HepG2 (cell line): ENCODE measurements around the gene SERINC4. TPM values are rescaled to one million over a fixed set of nuclear protein-coding genes. Genes with fewer than 3 reads are reported as not detected.

Experiments used
- AKAP8 ChIP-seq: sonication (generic); formaldehyde crosslinking; IDR thresholded peaks from 2 replicates; pipeline ENCODE4 v1.5.1; 2020; ENCODE audit warnings: mild to moderate bottlenecking, missing genetic modification reagents
- ATF2 ChIP-seq: sonication (generic); formaldehyde crosslinking; IDR thresholded peaks from 2 replicates; pipeline ENCODE4 v1.4.0; 2020; ENCODE audit warnings: missing genetic modification reagents
- CEBPG ChIP-seq: IDR thresholded peaks from 2 replicates; pipeline ENCODE4 v1.6.1; 2016
- GMEB2 ChIP-seq: IDR thresholded peaks from 2 replicates; pipeline ENCODE4 v1.6.1; 2016; ENCODE audit warnings: missing biosample characterization, missing genetic modification reagents, low read depth
- HMGXB4 ChIP-seq, 2 experiments: sonication (generic) in 1 of 2; formaldehyde crosslinking in 1 of 2; IDR thresholded peaks; 2 replicates each; pipeline versions ENCODE4 v1.4.0 to v1.6.1; 2018 to 2020; ENCODE audit warnings: missing genetic modification reagents in 2 of 2, borderline replicate concordance in 1 of 2, low read depth in 1 of 2, mild to moderate bottlenecking in 1 of 2, missing biosample characterization in 1 of 2
- HNRNPK ChIP-seq: fragments of 200-400 bp; formaldehyde crosslinking; IDR thresholded peaks from 2 replicates; pipeline ENCODE4 v1.6.1; 2018; ENCODE audit warnings: low read length, low read depth, moderate library complexity, mild to moderate bottlenecking; ENCODE audit not compliant: poor library complexity, severe bottlenecking
- KLF11 ChIP-seq: IDR thresholded peaks from 2 replicates; pipeline ENCODE4 v1.6.1; 2016; ENCODE audit warnings: missing compliant biosample characterization
- LCORL ChIP-seq, 2 experiments: fragments of 450-650 bp in 1 of 2; sonication (generic) in 1 of 2; formaldehyde crosslinking in 1 of 2; IDR thresholded peaks; 2 replicates each; pipeline versions ENCODE4 v1.5.0 to v1.6.1; 2017 to 2020; ENCODE audit warnings: antibody characterized with exemption in 1 of 2, missing genetic modification reagents in 1 of 2
- NFYB ChIP-seq: sonication (generic); formaldehyde crosslinking; IDR thresholded peaks from 2 replicates; pipeline ENCODE4 v1.4.0; 2020; ENCODE audit warnings: missing genetic modification reagents
- POGZ ChIP-seq: sonication (generic); formaldehyde crosslinking; IDR thresholded peaks from 2 replicates; pipeline ENCODE4 v1.4.0; 2020; ENCODE audit warnings: mild to moderate bottlenecking, missing genetic modification reagents
- SRSF9 ChIP-seq: fragments of 200-400 bp; formaldehyde crosslinking; IDR thresholded peaks from 2 replicates; pipeline ENCODE4 v1.6.1; 2018; ENCODE audit warnings: borderline replicate concordance, mild to moderate bottlenecking, low read depth, low read length; ENCODE audit not compliant: insufficient read depth, poor library complexity, severe bottlenecking
- TRIM22 ChIP-seq: fragments of 450-650 bp; IDR thresholded peaks from 2 replicates; pipeline ENCODE4 v1.6.1; 2017
- YEATS2 ChIP-seq: sonication (generic); formaldehyde crosslinking; IDR thresholded peaks from 2 replicates; pipeline ENCODE4 v1.4.0; 2020; ENCODE audit warnings: missing genetic modification reagents, borderline replicate concordance
- ZBTB3 ChIP-seq: sonication (generic); formaldehyde crosslinking; IDR thresholded peaks from 2 replicates; pipeline ENCODE4 v1.4.0; 2020; ENCODE audit warnings: low read depth, mild to moderate bottlenecking, moderate library complexity, missing genetic modification reagents, borderline replicate concordance
- ZBTB7B ChIP-seq: sonication (generic); formaldehyde crosslinking; IDR thresholded peaks from 2 replicates; pipeline ENCODE4 v1.4.0; 2020; ENCODE audit warnings: missing genetic modification reagents
- ZC3H4 ChIP-seq: sonication (generic); formaldehyde crosslinking; IDR thresholded peaks from 2 replicates; pipeline ENCODE4 v1.4.0; 2020; ENCODE audit warnings: missing genetic modification reagents, borderline replicate concordance
- ZNF362 ChIP-seq: sonication (generic); formaldehyde crosslinking; IDR thresholded peaks from 2 replicates; pipeline ENCODE4 v1.4.0; 2020; ENCODE audit warnings: missing genetic modification reagents, mild to moderate bottlenecking, borderline replicate concordance
- ZNF496 ChIP-seq: sonication (generic); formaldehyde crosslinking; IDR thresholded peaks from 2 replicates; pipeline ENCODE4 v1.8.1; 2023; ENCODE audit warnings: mild to moderate bottlenecking, moderate library complexity, missing genetic modification reagents; ENCODE audit not compliant: insufficient replicate concordance
- ZNF607 ChIP-seq: sonication (generic); formaldehyde crosslinking; IDR thresholded peaks from 2 replicates; pipeline ENCODE4 v1.5.1; 2020; ENCODE audit warnings: missing genetic modification reagents, mild to moderate bottlenecking, borderline replicate concordance
- ZNF780A ChIP-seq: sonication (generic); formaldehyde crosslinking; IDR thresholded peaks from 2 replicates; pipeline ENCODE4 v1.8.0; 2022; ENCODE audit warnings: mild to moderate bottlenecking, missing genetic modification reagents, moderate library complexity
- polyA plus RNA-seq, 8 experiments: library from polyadenylated mRNA; depleted of rRNA in 3 of 8; stranded (reverse) in 7 of 8; unstranded in 1 of 8; fragments of >200 nt; fragmentation: Illumina TruSeq in 4 of 8; extraction: Trizol in 4 of 8; gene quantifications; 2 replicates each; pipeline versions ENCODE4 v1.2.1 to v1.2.3, GENCODE V29; 2011 to 2016; ENCODE audit warnings: low read depth in 4 of 8, missing spikeins in 1 of 8, mixed read lengths in 1 of 8; ENCODE audit not compliant: insufficient read depth in 1 of 8
- total RNA-seq, 5 experiments: library from RNA; depleted of rRNA; stranded (reverse); fragments of >200 nt; fragmentation: Illumina TruSeq; extraction: Trizol; gene quantifications; 2 replicates each; pipeline ENCODE4 v1.2.3, GENCODE V29; 2016; ENCODE audit warnings: low read depth in 1 of 5

Gene SERINC4
- total and polyA plus RNA-seq, 2 of the 13 experiments (the other 11 are each of a cell fraction or from before 2014, with no cell fraction given): not detected

- no peak for TF ChIP-seq LCORL (IDR thresholded peaks at IDR 0.05)
- 0 out of 2 replicates have a peak, but pooled peaks have one; percentile 44 for TF ChIP-seq LCORL (CRISPR knock-in tag; IDR thresholded peaks at IDR 0.05)
- TF ChIP-seq HMGXB4 (CRISPR knock-in tag; IDR thresholded peaks at IDR 0.05; ENCODE audit: borderline replicate concordance in 1 of 2, low read depth in 1 of 2): peak in 1 of 2 experiments; percentile 86; a peak in 2 of 4 replicates
- TF ChIP-seq ZNF780A (CRISPR knock-in tag): no peak
- TF ChIP-seq YEATS2 (CRISPR knock-in tag): peak; percentile 59; the same call in 1 of the 2 replicates
- TF ChIP-seq ZNF607 (CRISPR knock-in tag): no peak
- no peak for TF ChIP-seq ZBTB7B
- TF ChIP-seq NFYB (CRISPR knock-in tag): no peak
- TF ChIP-seq ZNF496 (CRISPR knock-in tag): no peak
- TF ChIP-seq HNRNPK: no peak
- TF ChIP-seq SRSF9: no peak
- TF ChIP-seq AKAP8 (CRISPR knock-in tag): no peak
- no peak for TF ChIP-seq KLF11 (CRISPR knock-in tag)
- TF ChIP-seq CEBPG: no peak
- TF ChIP-seq ATF2 (CRISPR knock-in tag): no peak
- no peak for TF ChIP-seq GMEB2 (CRISPR knock-in tag)
- TF ChIP-seq ZNF362 (CRISPR knock-in tag): no peak
- TF ChIP-seq ZBTB3 (CRISPR knock-in tag): no peak
- TF ChIP-seq POGZ (CRISPR knock-in tag): no peak
- no peak for TF ChIP-seq ZC3H4
- no peak for TF ChIP-seq TRIM22
Observed at GRCh38 chr15:43775411-43775965, 24.5 kb downstream of the SERINC4 start (continued).
